HepG2 (cell line): Measurements from ENCODE around the gene ZNF74. TPM values are rescaled to one million over a fixed set of nuclear protein-coding genes. Genes with fewer than 3 reads are reported as not detected.

Source experiments
- ATAC-seq: fragments of 200-7000 bp; cut with Tn5 transposase; 3 replicates; pipeline ENCODE4 v1.9.1; 2020; ENCODE audit warnings: mild to moderate bottlenecking, moderate library complexity
- BruUV-seq: library from RNA; stranded (reverse); fragments of 400-500 nt; replicated peaks from 2 replicates; lab custom pipeline; 2021; lab: Mats Ljungman, UMichigan
- CTCF ChIA-PET: fragments of 300-600 bp; formaldehyde crosslinking; extraction: SDS; loops from one replicate; lab custom pipeline; 2021; ENCODE audit warnings: low total read pairs, inconsistent platforms, low intra/inter-chr PET ratio; lab: Yijun Ruan, JAX
- POLR2A ChIA-PET: fragments of 350-600 bp; sonication (Branson Sonifier 250); formaldehyde crosslinking; loops from one replicate; lab custom pipeline; 2020; ENCODE audit warnings: antibody characterized with exemption, inconsistent platforms; lab: Yijun Ruan, JAX
- DNase-seq: peaks from one replicate; pipeline ENCODE4 v3.0.0-alpha.2; 2015; ENCODE audit warnings: low spot score
- FAIRE-seq: peaks from 3 replicates; lab custom pipeline; 2011; peaks lifted over from hg19 to GRCh38; lab: Jason Lieb, UNC
- H2AFZ ChIP-seq: one replicate; pipeline ENCODE4 v1.6.1; 2011; ENCODE audit warnings: low read length, inconsistent platforms
- H3K27ac ChIP-seq: fragments of 300-600 bp; 3 replicates; pipeline ENCODE4 v1.8.0; 2011; ENCODE audit warnings: mixed run types, mild to moderate bottlenecking, mixed read lengths, low read length, inconsistent platforms; ENCODE audit not compliant: insufficient read depth; ENCODE audit errors: extremely low read length
- H3K27me3 ChIP-seq, 2 experiments: fragments of 200-600 bp in 1 of 2; 2 replicates in 1 of 2; 3 replicates in 1 of 2; pipeline versions ENCODE4 v1.6.0 to v1.8.0; 2011; ENCODE audit warnings: low read length in 2 of 2, mild to moderate bottlenecking in 2 of 2, moderate library complexity in 2 of 2, inconsistent platforms in 1 of 2; ENCODE audit not compliant: insufficient read depth in 2 of 2, control insufficient read depth in 1 of 2
- H3K36me3 ChIP-seq, 2 experiments: fragments of 200-600 bp in 1 of 2; replicated peaks in 1 of 2; 2 replicates in 1 of 2; 3 replicates in 1 of 2; pipeline versions ENCODE4 v1.5.1 to v1.8.0; 2011; ENCODE audit warnings: low read length in 2 of 2, inconsistent platforms in 1 of 2; ENCODE audit not compliant: insufficient read depth in 2 of 2, control insufficient read depth in 1 of 2
- H3K4me1 ChIP-seq: 2 replicates; pipeline ENCODE4 v1.5.1; 2012; ENCODE audit warnings: low read length, inconsistent platforms; ENCODE audit not compliant: insufficient read depth
- H3K4me2 ChIP-seq: 2 replicates; pipeline ENCODE4 v1.6.0; 2011; ENCODE audit warnings: low read depth, low read length, inconsistent platforms
- H3K4me3 ChIP-seq, 3 experiments: fragments of 200-600 bp in 1 of 3; sonication (generic), shearing (Covaris generic) in 1 of 3; replicated peaks in 1 of 3; 2 replicates each; pipeline ENCODE4 v1.5.1; 2011 to 2016; ENCODE audit warnings: low read length in 3 of 3, inconsistent platforms in 2 of 3, low read depth in 2 of 3, mild to moderate bottlenecking in 2 of 3, control low read depth in 1 of 3, mixed read lengths in 1 of 3; ENCODE audit not compliant: insufficient read depth in 1 of 3
- H3K79me2 ChIP-seq: one replicate; pipeline ENCODE4 v1.6.1; 2011; ENCODE audit warnings: low read length, inconsistent platforms; ENCODE audit not compliant: insufficient read depth
- H3K9ac ChIP-seq: 2 replicates; pipeline ENCODE4 v1.6.0; 2011; ENCODE audit warnings: mild to moderate bottlenecking, low read depth, low read length, inconsistent platforms; ENCODE audit not compliant: insufficient read depth
- H3K9me3 ChIP-seq: 2 replicates; pipeline ENCODE4 v1.5.1; 2012; ENCODE audit warnings: mild to moderate bottlenecking, low read length
- H4K20me1 ChIP-seq: 2 replicates; pipeline ENCODE4 v1.6.0; 2011; ENCODE audit warnings: inconsistent platforms, mild to moderate bottlenecking, low read length, moderate library complexity; ENCODE audit not compliant: insufficient read depth
- HNRNPUL1 ChIP-seq: fragments of 200-400 bp; formaldehyde crosslinking; IDR thresholded peaks from 2 replicates; pipeline ENCODE4 v1.6.1; 2017; ENCODE audit warnings: low read depth, mild to moderate bottlenecking, low read length, moderate library complexity
- HOXD1 ChIP-seq: sonication (generic); formaldehyde crosslinking; IDR thresholded peaks from 2 replicates; pipeline ENCODE4 v1.5.0; 2020; ENCODE audit warnings: missing genetic modification reagents
- KDM2A ChIP-seq: sonication (generic); formaldehyde crosslinking; IDR thresholded peaks from 2 replicates; pipeline ENCODE4 v1.4.0; 2020; ENCODE audit warnings: low read depth, missing genetic modification reagents, borderline replicate concordance
- KLF6 ChIP-seq: IDR thresholded peaks from 2 replicates; pipeline ENCODE4 v1.8.0; 2016; ENCODE audit warnings: missing biosample characterization, missing genetic modification reagents
- MEF2D ChIP-seq: sonication (generic); formaldehyde crosslinking; IDR thresholded peaks from 2 replicates; pipeline ENCODE4 v1.5.1; 2020; ENCODE audit warnings: mild to moderate bottlenecking, missing genetic modification reagents
- MIER2 ChIP-seq: IDR thresholded peaks from 2 replicates; pipeline ENCODE4 v1.6.1; 2016; ENCODE audit warnings: missing biosample characterization, missing genetic modification reagents
- NFKBIZ ChIP-seq: IDR thresholded peaks from 2 replicates; pipeline ENCODE4 v1.6.1; 2018; ENCODE audit warnings: missing genetic modification reagents, missing compliant biosample characterization
- RARG ChIP-seq: sonication (generic); formaldehyde crosslinking; IDR thresholded peaks from 2 replicates; pipeline ENCODE4 v1.4.0; 2020; ENCODE audit warnings: low read depth, mild to moderate bottlenecking, missing genetic modification reagents
- RFXAP ChIP-seq: sonication (generic); formaldehyde crosslinking; IDR thresholded peaks from 2 replicates; pipeline ENCODE4 v1.4.0; 2020; ENCODE audit warnings: missing genetic modification reagents, borderline replicate concordance
- SIN3B ChIP-seq: fragments of 150-350 bp; IDR thresholded peaks from 2 replicates; pipeline ENCODE4 v1.6.1; 2014; ENCODE audit warnings: low read length
- SMC3 ChIP-seq: IDR thresholded peaks from 2 replicates; pipeline ENCODE4 v1.6.1; 2011; ENCODE audit warnings: low read length, improper control_type of control experiment
- SUZ12 ChIP-seq: fragments of 150-350 bp; IDR thresholded peaks from 2 replicates; pipeline ENCODE4 v1.6.1; 2014; ENCODE audit warnings: low read depth, low read length
- TBX3 ChIP-seq: fragments of 450-650 bp; IDR thresholded peaks from 2 replicates; pipeline ENCODE4 v1.6.1; 2017; ENCODE audit warnings: antibody characterized with exemption, mild to moderate bottlenecking, inconsistent platforms, borderline replicate concordance
- ZBTB3 ChIP-seq: sonication (generic); formaldehyde crosslinking; IDR thresholded peaks from 2 replicates; pipeline ENCODE4 v1.4.0; 2020; ENCODE audit warnings: low read depth, mild to moderate bottlenecking, moderate library complexity, missing genetic modification reagents, borderline replicate concordance
- ZBTB42 ChIP-seq: sonication (generic); formaldehyde crosslinking; IDR thresholded peaks from 2 replicates; pipeline ENCODE4 v1.5.0; 2020; ENCODE audit warnings: mild to moderate bottlenecking, missing genetic modification reagents
- ZFP41 ChIP-seq: sonication (generic); formaldehyde crosslinking; IDR thresholded peaks from 2 replicates; pipeline ENCODE4 v1.4.0; 2020; ENCODE audit warnings: mild to moderate bottlenecking, missing genetic modification reagents, borderline replicate concordance
- ZNF263 ChIP-seq: sonication (generic); formaldehyde crosslinking; IDR thresholded peaks from 2 replicates; pipeline ENCODE4 v1.4.0; 2020; ENCODE audit warnings: missing genetic modification reagents
- ZNF317 ChIP-seq: sonication (generic); formaldehyde crosslinking; IDR thresholded peaks from 2 replicates; pipeline ENCODE4 v1.5.0; 2020; ENCODE audit warnings: mild to moderate bottlenecking, missing genetic modification reagents
- ZNF550 ChIP-seq: sonication (generic); formaldehyde crosslinking; IDR thresholded peaks from 2 replicates; pipeline ENCODE4 v1.4.0; 2020; ENCODE audit warnings: mild to moderate bottlenecking, missing genetic modification reagents, borderline replicate concordance
- ZNF564 ChIP-seq: sonication (generic); formaldehyde crosslinking; IDR thresholded peaks from 2 replicates; pipeline ENCODE4 v1.8.1; 2023; ENCODE audit warnings: mild to moderate bottlenecking, missing genetic modification reagents
- ZNF570 ChIP-seq: sonication (generic); formaldehyde crosslinking; IDR thresholded peaks from 2 replicates; pipeline ENCODE4 v1.4.0; 2020; ENCODE audit warnings: mild to moderate bottlenecking, missing genetic modification reagents, borderline replicate concordance
- WGBS: methylation state at CpG from one replicate; pipeline ENCODE4 v1.1.6; 2017; ENCODE audit warnings: low lambda C conversion rate; 5-methylcytosine and 5-hydroxymethylcytosine counted together
- in situ Hi-C: cut with HindIII; loops from 2 replicates; pipeline ENCODE4 v1.10.0; 2017; ENCODE audit warnings: low pct_unique_long_range_greater_than_20kb; ENCODE audit not compliant: extremely low pct_ligation_motif_present
- intact Hi-C: fragments of 100-400 bp; cut with micrococcal nuclease; formaldehyde crosslinking; loops from one replicate; pipeline ENCODE4 v1.10.0; 2022; ENCODE audit not compliant: unreplicated experiment
- polyA plus RNA-seq, 8 experiments: library from polyadenylated mRNA; depleted of rRNA in 3 of 8; stranded (reverse) in 7 of 8; unstranded in 1 of 8; fragments of >200 nt; fragmentation: Illumina TruSeq in 4 of 8; extraction: Trizol in 4 of 8; gene quantifications; 2 replicates each; pipeline versions ENCODE4 v1.2.1 to v1.2.3, GENCODE V29; 2011 to 2016; ENCODE audit warnings: low read depth in 4 of 8, missing spikeins in 1 of 8, mixed read lengths in 1 of 8; ENCODE audit not compliant: insufficient read depth in 1 of 8
- total RNA-seq, 5 experiments: library from RNA; depleted of rRNA; stranded (reverse); fragments of >200 nt; fragmentation: Illumina TruSeq; extraction: Trizol; gene quantifications; 2 replicates each; pipeline ENCODE4 v1.2.3, GENCODE V29; 2016; ENCODE audit warnings: low read depth in 1 of 5
- TF ChIP-seq, protein P1 (sequence below): sonication (generic); formaldehyde crosslinking; IDR thresholded peaks from 2 replicates; pipeline ENCODE4 v1.8.1; 2023; ENCODE audit warnings: mild to moderate bottlenecking, inconsistent platforms, moderate library complexity, missing genetic modification reagents, borderline replicate concordance

The ZNF74 gene
- total and polyA plus RNA-seq, 2 of the 13 experiments (the other 11 are each of a cell fraction or from before 2014, with no cell fraction given), result 6.3 to 9.1 TPM

DNA sequence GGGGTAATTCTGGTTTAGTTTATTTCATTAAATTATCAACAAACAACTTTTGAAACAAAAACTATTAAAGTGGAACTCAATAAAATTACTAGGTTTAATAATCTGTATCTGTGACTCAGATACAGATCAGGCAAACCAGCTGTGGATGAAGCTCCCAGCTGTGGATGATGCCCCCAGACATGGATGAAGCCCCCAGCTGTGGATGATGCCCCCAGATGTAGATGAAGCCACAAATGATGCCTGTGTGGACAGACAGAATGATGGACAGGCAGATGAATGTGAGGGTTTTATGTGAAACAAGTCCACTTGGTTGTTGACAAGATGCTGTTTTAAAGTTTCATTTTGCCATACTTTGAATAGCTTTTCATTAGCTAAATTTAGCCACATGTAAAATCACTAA, 5.8 kb upstream of the ZNF74 start:
- TF ChIP-seq MEF2D (CRISPR knock-in tag) (no peak), ZNF564 (CRISPR knock-in tag) (no peak), SUZ12 (no peak), TBX3 (no peak), ZNF570 (CRISPR knock-in tag) (no peak)
- no peaks in the 10 kb centered on the region for H4K20me1 ChIP-seq
- no TSS peak for BruUV-seq
- H3K27me3 ChIP-seq, result peaks cover 1 to 19% of the 10 kb centered on the region in 2 experiments; a peak in 3 of 5 replicates
- POLR2A ChIA-PET, result no interaction called here
- FAIRE-seq (no peak), ATAC-seq (no peak), DNase-seq (no peak)
- H3K9me3 ChIP-seq, result no peaks in the 10 kb centered on the region
- intact Hi-C loops, result no loop called here
- no peak overlapping the region for H2AFZ ChIP-seq
- no peak overlapping the region for H3K4me3 ChIP-seq
- H3K36me3 ChIP-seq, result no peaks in the 10 kb centered on the region
- peaks cover 2% of the 10 kb centered on the region for H3K4me1 ChIP-seq
- no peaks in the 10 kb centered on the region for H3K79me2 ChIP-seq
- H3K9ac ChIP-seq, result no peak overlapping the region
- CTCF ChIA-PET, result no interaction called here
- H3K27ac ChIP-seq, result no peak overlapping the region
- no peak overlapping the region for H3K4me2 ChIP-seq
- in situ Hi-C loops, result no loop called here

GRCh38 chr22:20389288-20389687, 4.7 kb upstream of the ZNF74 start:
- POLR2A ChIA-PET, result no interaction called here
- Histone ChIP-seq H3K9ac (no peak overlapping the region), H3K4me2 (no peak overlapping the region), H3K27me3 (peaks cover 1 to 16% of the 10 kb centered on the region in 2 experiments; a peak in 2 of 5 replicates), H3K4me3 (no peak overlapping the region), H2AFZ (no peak overlapping the region), H3K27ac (no peak overlapping the region), H3K36me3 (no peaks in the 10 kb centered on the region), H3K79me2 (no peaks in the 10 kb centered on the region), H4K20me1 (no peaks in the 10 kb centered on the region), H3K4me1 (peaks cover 7% of the 10 kb centered on the region), H3K9me3 (no peaks in the 10 kb centered on the region)
- DNase-seq (no peak), FAIRE-seq (no peak), ATAC-seq (no peak)
- TF ChIP-seq SIN3B (no peak), SMC3 (no peak), ZFP41 (CRISPR knock-in tag) (no peak), ZBTB3 (CRISPR knock-in tag) (no peak), KLF6 (CRISPR knock-in tag) (no peak), RARG (CRISPR knock-in tag) (no peak), HNRNPUL1 (no peak), ZNF317 (CRISPR knock-in tag) (no peak), HOXD1 (CRISPR knock-in tag) (no peak), ZBTB42 (CRISPR knock-in tag) (no peak), NFKBIZ (CRISPR knock-in tag) (no peak), KDM2A (CRISPR knock-in tag) (no peak), MIER2 (CRISPR knock-in tag) (no peak), ZNF263 (CRISPR knock-in tag) (no peak), RFXAP (no peak), ZNF550 (no peak)
- TF ChIP-seq, protein P1, sequence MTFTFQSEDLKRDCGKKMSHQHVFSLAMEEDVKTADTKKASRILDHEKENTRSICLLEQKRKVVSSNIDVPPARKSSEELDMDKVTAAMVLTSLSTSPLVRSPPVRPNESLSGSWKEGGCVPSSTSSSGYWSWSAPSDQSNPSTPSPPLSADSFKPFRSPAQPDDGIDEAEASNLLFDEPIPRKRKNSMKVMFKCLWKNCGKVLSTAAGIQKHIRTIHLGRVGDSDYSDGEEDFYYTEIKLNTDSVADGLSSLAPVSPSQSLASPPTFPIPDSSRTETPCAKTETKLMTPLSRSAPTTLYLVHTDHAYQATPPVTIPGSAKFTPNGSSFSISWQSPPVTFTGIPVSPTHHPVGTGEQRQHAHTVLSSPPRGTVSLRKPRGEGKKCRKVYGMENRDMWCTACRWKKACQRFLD, result no peak
- CTCF ChIA-PET, result no interaction called here
- 57% methylated on average over 6 of the region's 6 CpGs for WGBS
- BruUV-seq, result no TSS peak
- intact Hi-C loops, result no loop called here
- in situ Hi-C loops, result no loop called here
